ENCODE data around the gene DYNC1H1.
"Not testable (repeated sequence)": the region's sequence is repeated elsewhere in the genome, so short reads cannot be mapped to it uniquely, and the experiment has no call there.

DYNC1H1 gene

DNA sequence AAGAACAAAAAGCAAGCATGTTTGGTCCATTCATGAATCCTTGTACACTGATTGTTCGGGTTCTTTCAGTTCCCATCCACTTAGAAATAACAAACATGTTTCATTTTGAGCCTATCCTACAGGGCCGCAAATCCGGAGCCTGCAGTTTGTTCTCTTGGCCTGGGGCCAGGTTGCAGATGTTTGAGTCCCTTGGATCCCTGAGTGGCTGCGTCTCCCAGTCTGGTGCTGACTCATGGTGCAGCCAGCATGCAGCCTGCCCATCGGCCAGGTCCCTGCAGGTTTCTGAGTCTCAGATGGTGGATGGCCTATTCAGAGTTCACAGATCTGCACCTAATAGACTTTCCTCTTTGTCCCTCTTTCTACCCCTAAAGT lies 1.9 kb upstream of the DYNC1H1 start:
- FAIRE-seq, result no peak
- DNase-seq (ENCODE audit: extremely low spot score, insufficient read length, low read depth), result no peak

DNA sequence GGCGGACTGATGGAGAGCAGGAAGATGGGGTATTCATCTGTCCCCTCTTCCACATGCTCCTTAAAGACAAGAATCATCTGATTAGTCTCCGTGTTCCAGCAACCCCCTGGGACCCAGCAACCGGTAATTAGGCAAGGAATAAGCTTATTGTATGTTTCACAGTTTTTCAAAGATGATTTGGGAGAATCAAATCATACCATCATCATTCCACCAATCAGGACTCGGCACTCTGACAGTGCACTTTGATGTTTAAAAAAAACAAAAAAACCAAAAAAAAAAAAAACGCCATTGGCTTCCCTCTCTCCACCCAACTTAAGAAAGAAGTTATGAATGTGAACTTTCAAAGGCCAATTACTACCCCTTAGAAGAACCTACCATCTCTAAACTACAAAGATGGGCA lies 1.3 kb upstream of the DYNC1H1 start:
- FAIRE-seq, result no peak
- DNase-seq (ENCODE audit: extremely low spot score, insufficient read length, low read depth), result no peak

DNA sequence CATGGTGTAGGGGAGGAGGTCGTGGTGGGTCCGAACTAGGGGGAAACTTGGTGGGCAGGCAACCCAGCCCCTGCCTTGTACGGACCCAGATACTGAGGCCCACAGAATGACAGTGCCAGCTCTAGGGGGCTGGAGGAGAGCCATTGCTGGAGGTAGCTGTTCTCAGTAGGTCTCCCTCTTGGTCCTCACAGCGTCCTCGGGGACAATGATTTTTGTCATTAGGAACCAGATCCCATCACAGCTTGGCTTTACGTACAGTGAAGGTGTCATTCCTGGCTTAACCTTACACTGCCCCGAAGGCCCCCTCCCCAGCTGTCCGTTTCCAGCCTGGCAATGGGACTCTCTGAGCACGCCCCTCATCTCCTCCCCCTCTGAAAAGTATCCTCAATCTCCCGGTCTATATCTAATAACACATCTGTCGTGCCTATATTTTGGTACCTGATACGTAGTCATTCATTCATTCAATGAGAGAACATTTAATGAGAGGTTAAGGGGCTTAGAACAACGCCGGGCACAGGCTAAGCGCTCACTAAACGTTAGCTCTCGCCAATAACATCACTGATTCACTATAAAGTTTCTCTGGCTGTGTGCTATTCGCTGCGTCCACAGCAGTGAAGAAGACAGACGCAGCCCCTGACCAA lies 597 bp upstream of the DYNC1H1 start:
- FAIRE-seq (no peak), DNase-seq (ENCODE audit: extremely low spot score, insufficient read length, low read depth) (no peak)

DNA sequence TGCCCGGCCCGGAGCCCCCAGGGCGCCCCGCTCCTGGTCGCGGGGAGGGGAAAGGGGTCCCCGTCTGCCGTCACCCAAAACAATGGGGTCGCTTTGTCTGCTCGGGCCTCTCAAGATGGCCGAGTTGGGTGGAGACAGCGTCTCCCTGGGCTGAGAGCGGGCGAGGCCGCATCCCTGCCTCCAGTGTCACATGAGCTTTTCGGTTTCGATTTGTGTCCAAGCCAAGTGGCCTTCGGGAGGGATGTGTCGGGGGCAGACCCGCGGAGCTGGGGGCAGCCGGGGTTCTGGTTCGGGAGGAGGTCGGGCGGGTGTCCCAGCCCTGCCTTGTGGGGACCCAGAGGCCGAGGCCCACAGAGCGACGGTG lies 790 bp downstream of the DYNC1H1 start:
- DNase-seq (ENCODE audit: extremely low spot score, insufficient read length, low read depth) (no peak), FAIRE-seq (peak; percentile 59)

DNA sequence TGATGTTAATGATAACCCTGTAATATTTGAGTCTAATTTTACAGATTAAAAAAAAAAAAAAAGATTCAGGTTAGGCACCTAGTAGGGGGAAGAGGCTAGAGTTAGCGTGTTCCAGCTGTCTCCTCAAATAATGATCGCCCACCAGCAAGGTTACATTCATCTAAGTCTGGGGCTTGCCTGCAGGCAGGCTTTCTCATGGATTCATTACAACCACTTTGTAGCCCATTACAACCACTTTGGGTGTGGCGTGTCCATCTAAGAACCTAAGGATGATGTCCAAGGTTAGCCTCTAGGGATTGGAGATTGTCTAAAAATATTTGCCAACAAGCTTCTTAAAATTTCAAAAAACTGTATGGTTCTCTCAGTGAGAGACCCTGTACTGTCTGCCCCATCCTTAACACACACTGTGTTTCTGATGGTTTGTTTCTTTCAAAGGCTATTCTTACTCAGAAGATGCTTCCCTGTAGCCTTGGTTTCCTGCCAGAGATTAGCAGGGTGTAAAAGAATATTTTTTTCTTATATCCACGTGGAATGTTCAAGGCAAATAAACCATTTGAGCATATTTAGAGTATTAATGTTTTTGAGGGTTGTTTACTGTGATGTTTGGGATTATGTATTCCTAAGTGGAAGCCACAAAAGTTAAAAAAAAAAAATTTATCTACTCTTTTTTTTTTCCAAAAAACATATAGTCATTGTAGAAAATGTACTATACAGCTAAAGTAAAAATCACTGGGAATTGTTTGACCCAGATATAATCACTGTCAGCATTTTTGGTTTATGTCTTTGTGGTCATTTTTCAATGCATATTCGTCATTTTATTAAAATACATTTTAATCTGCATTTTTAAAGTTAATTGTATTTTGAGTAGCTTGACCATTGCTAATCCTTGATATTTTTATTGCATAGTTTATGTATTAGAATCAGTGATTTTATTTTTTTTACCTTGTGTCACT lies 1.7 kb downstream of the DYNC1H1 start:
- FAIRE-seq, result no peak
- no peak for DNase-seq (ENCODE audit: extremely low spot score, insufficient read length, low read depth)

DNA sequence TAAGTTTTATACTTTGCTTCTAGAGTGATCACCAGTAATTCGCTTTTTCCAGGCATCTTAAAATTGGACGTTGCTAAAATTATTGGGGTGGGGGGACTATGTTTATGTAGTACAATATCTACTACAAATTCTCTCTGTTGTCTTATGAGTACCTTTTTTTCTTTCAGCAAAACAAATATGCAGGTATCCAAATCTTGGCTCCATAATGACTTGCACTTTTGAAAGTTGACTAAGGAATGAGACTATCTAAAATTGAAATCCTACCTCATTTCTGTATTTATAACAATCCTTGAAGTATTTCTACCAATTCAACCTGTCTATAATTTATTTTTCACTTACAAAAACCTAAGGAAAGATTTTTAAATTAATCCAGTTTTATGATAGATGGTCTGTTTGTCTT lies 2.4 kb downstream of the DYNC1H1 start:
- FAIRE-seq (no peak), DNase-seq (ENCODE audit: extremely low spot score, insufficient read length, low read depth) (no peak)

DNA sequence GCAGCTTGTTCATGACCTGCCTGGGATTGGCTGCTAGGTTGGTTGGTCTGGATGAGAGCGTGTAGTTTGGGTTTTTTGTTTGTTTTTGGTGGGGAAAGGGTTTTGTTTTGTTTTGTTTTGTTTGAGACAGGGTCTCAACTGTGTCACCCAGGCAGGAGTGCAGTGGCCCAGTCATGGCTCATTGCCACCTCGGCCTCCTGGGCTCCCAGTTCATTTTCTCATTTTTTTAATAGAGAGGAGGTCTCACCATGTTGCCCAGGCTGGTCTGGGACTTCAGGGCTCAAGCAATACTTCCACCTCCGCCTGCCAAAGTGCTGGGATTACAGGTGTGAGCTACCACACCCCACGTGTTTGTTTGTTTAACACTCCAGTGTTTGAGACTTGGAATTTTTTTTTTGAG lies 3.8 kb downstream of the DYNC1H1 start:
- FAIRE-seq, result no peak
- no peak for DNase-seq (ENCODE audit: extremely low spot score, insufficient read length, low read depth)

DNA sequence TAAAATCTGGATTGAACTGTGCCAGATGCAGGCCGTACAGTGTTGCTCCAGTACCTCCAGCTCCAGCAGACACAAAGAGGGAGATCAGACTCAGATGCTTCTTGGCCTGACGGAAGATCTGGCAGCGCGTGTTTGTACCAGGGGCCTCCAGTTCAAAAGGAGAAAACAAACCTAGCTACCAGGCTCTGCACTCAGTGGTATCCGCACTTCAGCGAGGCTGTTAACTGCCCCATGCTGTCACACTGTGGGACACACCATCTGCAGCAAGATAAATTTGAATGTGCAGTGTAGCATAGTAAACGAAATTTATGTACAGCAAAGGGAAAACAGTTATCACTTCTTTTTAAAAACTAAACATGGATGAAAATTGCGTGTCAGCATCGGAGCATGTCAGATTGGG lies 5.1 kb downstream of the DYNC1H1 start:
- no peak for FAIRE-seq
- no peak for DNase-seq (ENCODE audit: extremely low spot score, insufficient read length, low read depth)

GRCh38 chr14:101970830-101971400 lies 6.5 kb downstream of the DYNC1H1 start:
- DNase-seq (ENCODE audit: extremely low spot score, insufficient read length, low read depth), result no peak
- FAIRE-seq, result no peak

DNA sequence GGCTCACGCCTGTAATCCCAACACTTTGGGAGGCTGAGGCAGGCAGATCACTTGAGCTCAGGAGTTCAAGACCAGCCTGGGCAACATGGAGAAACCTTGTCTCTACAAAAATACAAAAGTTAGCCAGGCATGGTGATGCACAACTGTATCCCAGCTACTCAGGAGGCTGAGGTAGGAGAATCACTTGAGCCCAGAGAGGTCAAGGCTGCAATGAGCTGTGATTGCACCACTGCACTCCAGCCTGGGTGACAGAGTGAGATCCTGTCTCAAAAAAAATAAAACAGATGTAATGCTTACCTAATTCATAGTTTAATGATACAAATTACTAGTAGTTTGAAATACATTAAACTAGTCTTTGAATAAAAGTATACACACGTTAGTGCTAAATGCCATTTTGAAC lies 7.1 kb downstream of the DYNC1H1 start:
- not testable (repeated sequence) for FAIRE-seq

GRCh38 chr14:101972126-101972866 lies 7.9 kb downstream of the DYNC1H1 start:
- DNase-seq (ENCODE audit: extremely low spot score, insufficient read length, low read depth), result no peak
- no peak for FAIRE-seq

More for the DNA sequence above, 7.1 kb downstream of the DYNC1H1 start:
- DNase-seq (ENCODE audit: extremely low spot score, insufficient read length, low read depth), result not testable (repeated sequence)

GRCh38 chr14:101973356-101973755 lies 9.0 kb downstream of the DYNC1H1 start:
- no peak for FAIRE-seq

GRCh38 chr14:101975231-101975630 lies 10.9 kb downstream of the DYNC1H1 start:
- FAIRE-seq (no peak), DNase-seq (ENCODE audit: extremely low spot score, insufficient read length, low read depth) (no peak)

More at GRCh38 chr14:101973356-101973755, 9.0 kb downstream of the DYNC1H1 start:
- DNase-seq (ENCODE audit: extremely low spot score, insufficient read length, low read depth), result no peak

GRCh38 chr14:101977311-101978071 lies 13.1 kb downstream of the DYNC1H1 start:
- no peak for DNase-seq (ENCODE audit: extremely low spot score, insufficient read length, low read depth)
- no peak for FAIRE-seq

GRCh38 chr14:101979666-101980065 lies 15.3 kb downstream of the DYNC1H1 start:
- no peak for FAIRE-seq
- DNase-seq (ENCODE audit: extremely low spot score, insufficient read length, low read depth), result no peak

DNA sequence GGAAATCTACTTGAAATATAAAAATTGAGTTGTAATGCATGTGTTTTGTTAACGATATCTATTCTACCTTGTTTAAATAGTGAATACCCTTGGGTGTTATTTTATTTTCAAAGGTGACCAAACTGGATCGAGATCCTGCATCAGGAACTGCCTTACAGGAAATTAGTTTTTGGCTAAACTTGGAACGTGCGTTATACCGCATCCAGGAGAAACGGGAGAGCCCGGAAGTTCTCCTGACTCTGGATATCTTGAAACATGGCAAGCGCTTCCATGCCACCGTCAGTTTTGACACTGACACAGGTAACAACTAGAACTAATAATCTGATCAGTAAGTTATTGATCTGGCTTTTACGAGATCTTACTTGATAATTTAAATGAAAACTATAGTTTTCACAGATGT lies 15.9 kb downstream of the DYNC1H1 start:
- DNase-seq (ENCODE audit: extremely low spot score, insufficient read length, low read depth) (no peak), FAIRE-seq (no peak)

- FAIRE-seq (peak; percentile 90), DNase-seq (ENCODE audit: extremely low spot score, insufficient read length, low read depth) (no peak)
Measured at GRCh38 chr14:101980700-101981099, 16.3 kb downstream of the DYNC1H1 start.

DNA sequence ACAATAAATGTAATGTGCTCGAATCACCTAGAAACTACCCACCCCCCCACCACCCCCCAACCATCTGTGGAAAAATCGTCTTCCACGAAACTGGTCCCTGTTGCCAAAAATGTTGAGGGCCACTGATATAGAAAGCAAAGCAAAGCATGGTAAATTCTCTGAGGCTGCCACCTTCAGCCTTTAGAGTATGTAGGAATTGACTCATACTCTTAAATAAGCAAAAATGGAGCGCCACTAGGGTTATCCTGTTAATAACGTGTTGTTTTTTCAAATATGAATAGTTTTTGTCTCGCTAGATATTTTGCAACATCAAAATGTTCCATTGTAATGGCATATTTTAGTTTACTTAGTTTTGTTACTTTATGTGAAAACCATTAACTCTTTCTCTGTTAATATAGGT lies 18.2 kb downstream of the DYNC1H1 start:
- FAIRE-seq, result no peak
- no peak for DNase-seq (ENCODE audit: extremely low spot score, insufficient read length, low read depth)

GRCh38 chr14:101984831-101985230 lies 20.5 kb downstream of the DYNC1H1 start:
- FAIRE-seq; DNase-seq (ENCODE audit: extremely low spot score, insufficient read length, low read depth): not testable (repeated sequence)

DNA sequence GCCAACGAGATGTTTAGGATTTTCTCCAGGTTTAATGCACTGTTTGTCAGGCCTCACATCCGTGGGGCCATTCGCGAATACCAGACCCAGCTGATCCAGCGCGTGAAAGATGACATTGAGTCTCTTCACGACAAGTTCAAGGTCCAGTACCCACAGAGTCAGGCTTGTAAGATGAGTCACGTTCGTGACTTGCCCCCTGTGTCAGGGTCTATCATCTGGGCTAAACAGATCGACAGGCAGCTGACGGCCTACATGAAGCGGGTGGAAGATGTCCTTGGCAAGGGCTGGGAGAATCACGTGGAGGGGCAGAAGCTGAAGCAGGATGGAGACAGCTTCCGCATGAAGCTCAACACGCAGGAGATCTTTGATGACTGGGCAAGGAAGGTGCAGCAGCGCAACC lies 21.6 kb downstream of the DYNC1H1 start:
- no peak for DNase-seq (ENCODE audit: extremely low spot score, insufficient read length, low read depth)
- FAIRE-seq, result no peak
